ENCODE results near the gene ABCA3. TPM values are rescaled to one million over a fixed set of nuclear protein-coding genes. Genes with fewer than 3 reads are reported as not detected.

ABCA3 gene
- total RNA-seq, 4 donors from 2014 or later, result 14.9 to 22.2 (median 15.8) TPM

DNA sequence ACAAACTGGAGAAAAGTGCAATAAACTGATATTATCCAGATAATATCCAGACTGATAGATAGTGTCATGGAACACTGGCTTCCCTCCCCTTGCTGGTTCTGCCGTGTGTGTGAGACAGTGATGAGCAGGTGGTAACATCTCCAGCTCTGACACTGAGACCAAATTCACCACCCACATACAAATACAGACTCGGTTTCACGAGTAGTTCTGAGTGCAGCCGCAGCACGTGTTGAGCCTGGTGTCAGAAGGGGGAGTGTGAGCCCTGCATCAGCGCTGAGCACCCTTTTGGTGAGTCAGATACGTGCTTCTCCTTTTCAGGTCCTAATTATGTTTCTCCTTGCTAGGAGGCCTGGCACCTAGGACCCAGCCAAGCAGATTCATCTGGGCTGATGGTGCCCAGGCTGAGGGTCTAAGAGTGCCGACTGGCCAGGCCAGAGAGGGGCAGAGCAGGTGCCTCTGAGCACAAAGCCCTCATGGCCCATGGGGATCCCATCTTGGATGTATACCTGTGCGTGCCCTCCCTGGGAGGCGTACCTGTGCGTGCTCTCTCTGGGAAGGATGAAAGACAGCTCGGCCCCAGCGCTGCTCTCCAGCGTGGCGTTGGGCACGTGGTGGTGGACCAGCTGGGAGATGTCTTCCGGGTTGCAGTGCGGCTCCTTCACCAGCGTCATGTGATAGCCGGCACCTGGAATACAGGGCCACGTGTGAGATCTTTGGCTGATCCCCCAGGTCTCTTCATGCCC, 45.3 kb downstream of the ABCA3 start:
- Histone ChIP-seq H3K4me3 (no peak overlapping the region), H3K36me3 (peaks cover 0 to 100% (median 0%) of the 10 kb centered on the region in 3 donors), H3K27me3 (no peaks in the 10 kb centered on the region), H3K4me1 (peaks cover 0 to 4% (median 0%) of the 10 kb centered on the region in 4 donors), H3K27ac (no peak overlapping the region), H3K9me3 (no peaks in the 10 kb centered on the region)
- no peak for DNase-seq (ENCODE audit: low spot score in 2 of 2)
- 83 to 90% methylated on average over 18 to 21 of the region's 21 CpGs for WGBS, 2 donors
- TF ChIP-seq POLR2A (IDR thresholded peaks at IDR 0.05), result no peak
- no peak for TF ChIP-seq EP300 (IDR thresholded peaks at IDR 0.05)
- TF ChIP-seq CTCF (IDR thresholded peaks at IDR 0.05), result no peak

DNA sequence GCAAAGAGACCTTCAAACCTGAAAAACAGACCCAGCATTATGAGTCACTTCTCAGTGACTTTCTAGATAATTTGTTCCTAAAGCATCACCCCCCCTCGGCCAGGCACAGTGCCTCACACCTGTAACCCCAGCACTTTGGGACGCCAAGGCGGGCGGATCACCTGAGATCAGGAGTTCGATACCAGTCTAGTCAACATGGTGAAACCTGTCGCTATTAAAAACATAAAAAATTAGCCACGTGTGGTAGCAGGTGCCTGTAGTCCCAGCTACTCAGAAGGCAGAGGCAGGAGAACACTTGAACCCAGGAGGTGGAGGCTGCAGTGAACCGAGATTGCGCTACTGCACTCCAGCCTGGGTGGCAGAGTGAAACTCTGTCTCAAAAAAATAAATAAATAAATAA, 48.3 kb downstream of the ABCA3 start:
- Histone ChIP-seq H3K27ac (no peak overlapping the region), H3K4me3 (no peak overlapping the region), H3K9me3 (no peaks in the 10 kb centered on the region), H3K27me3 (no peaks in the 10 kb centered on the region), H3K36me3 (peaks cover 0 to 100% (median 0%) of the 10 kb centered on the region in 3 donors), H3K4me1 (peaks cover 0 to 4% (median 0%) of the 10 kb centered on the region in 4 donors)
- WGBS, 2 donors, result 93 to 94% methylated on average over 9 of the region's 9 CpGs
- TF ChIP-seq POLR2A (IDR thresholded peaks at IDR 0.05) (no peak), CTCF (IDR thresholded peaks at IDR 0.05) (no peak), EP300 (IDR thresholded peaks at IDR 0.05) (no peak)
- no peak for DNase-seq (ENCODE audit: low spot score in 2 of 2)

- H3K4me1 ChIP-seq, result peaks cover 0 to 3% (median 0%) of the 10 kb centered on the region in 4 donors
- H3K27ac ChIP-seq, result no peak overlapping the region
- no peak overlapping the region for H3K4me3 ChIP-seq
- no peaks in the 10 kb centered on the region for H3K27me3 ChIP-seq
- peaks cover 0 to 100% (median 0%) of the 10 kb centered on the region in 3 donors for H3K36me3 ChIP-seq
- H3K9me3 ChIP-seq, result no peaks in the 10 kb centered on the region
- DNase-seq (ENCODE audit: low spot score in 2 of 2), result no peak
- 90 to 94% methylated on average over 14 to 23 of the region's 23 CpGs for WGBS, 2 donors
- TF ChIP-seq POLR2A (IDR thresholded peaks at IDR 0.05) (no peak), EP300 (IDR thresholded peaks at IDR 0.05) (no peak), CTCF (IDR thresholded peaks at IDR 0.05) (no peak)
Observed at GRCh38 chr16:2289282-2289681, 51.2 kb downstream of the ABCA3 start.

DNA sequence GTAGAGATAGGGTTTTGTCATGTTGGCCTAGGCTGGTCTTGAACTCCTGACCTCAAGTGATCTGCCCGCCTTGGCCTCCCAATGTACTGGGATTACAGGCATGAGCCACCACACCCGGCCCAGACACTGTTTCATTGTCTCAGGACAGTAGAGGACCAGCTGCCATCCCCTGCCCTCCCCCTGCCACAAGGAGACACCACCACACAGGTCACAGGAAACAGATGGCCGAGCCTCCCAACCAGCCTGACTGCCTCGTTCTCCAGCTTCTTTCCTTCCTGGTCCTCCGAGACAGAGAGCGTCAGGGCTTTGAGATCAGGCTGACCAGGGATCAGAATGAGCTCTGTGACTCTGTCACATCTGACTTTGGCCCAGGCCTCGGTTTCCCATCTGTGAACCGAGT, 51.8 kb downstream of the ABCA3 start:
- no peaks in the 10 kb centered on the region for H3K27me3 ChIP-seq
- H3K4me1 ChIP-seq, result peaks cover 0 to 3% (median 0%) of the 10 kb centered on the region in 4 donors
- H3K9me3 ChIP-seq, result no peaks in the 10 kb centered on the region
- WGBS, 2 donors, result 73 to 75% methylated on average over 8 of the region's 8 CpGs
- TF ChIP-seq EP300 (IDR thresholded peaks at IDR 0.05) (no peak), CTCF (IDR thresholded peaks at IDR 0.05) (no peak), POLR2A (IDR thresholded peaks at IDR 0.05) (no peak)
- DNase-seq (ENCODE audit: low spot score in 2 of 2), result no peak
- H3K27ac ChIP-seq, result no peak overlapping the region
- H3K4me3 ChIP-seq, result no peak overlapping the region
- H3K36me3 ChIP-seq, result peaks cover 0 to 100% (median 0%) of the 10 kb centered on the region in 3 donors

GRCh38 chr16:2287916-2288547, 52.5 kb downstream of the ABCA3 start:
- TF ChIP-seq POLR2A (IDR thresholded peaks at IDR 0.05), result no peak
- no peak for TF ChIP-seq CTCF (IDR thresholded peaks at IDR 0.05)
- TF ChIP-seq EP300 (IDR thresholded peaks at IDR 0.05), result no peak
- no peak for DNase-seq (ENCODE audit: low spot score in 2 of 2)
- H3K4me3 ChIP-seq, result no peak overlapping the region
- H3K9me3 ChIP-seq, result no peaks in the 10 kb centered on the region
- peaks cover 0 to 3% (median 0%) of the 10 kb centered on the region in 4 donors for H3K4me1 ChIP-seq
- H3K36me3 ChIP-seq, result peaks cover 0 to 100% (median 0%) of the 10 kb centered on the region in 3 donors
- WGBS, 2 donors, result 83 to 86% methylated on average over 18 of the region's 35 CpGs
- H3K27me3 ChIP-seq, result no peaks in the 10 kb centered on the region
- no peak overlapping the region for H3K27ac ChIP-seq

Data from tibial nerve (tissue), 4 donors.